OCI-M2 (cell line): ENCODE results near the gene CREBBP.

Source experiments
- DNase-seq: peaks from one replicate; lab custom pipeline; 2025; ENCODE audit not compliant: unreplicated experiment; lab: John Stamatoyannopoulos, UW

The CREBBP gene

GRCh38 chr16:3738128-3738527 lies 142.4 kb downstream of the CREBBP start:
- DNase-seq = no peak

GRCh38 chr16:3737181-3737580 lies 143.3 kb downstream of the CREBBP start:
- no peak for DNase-seq

GRCh38 chr16:3736116-3736515 lies 144.4 kb downstream of the CREBBP start:
- no peak for DNase-seq

GRCh38 chr16:3735541-3735940 lies 145.0 kb downstream of the CREBBP start:
- DNase-seq = no peak

- no peak for DNase-seq
Measured at GRCh38 chr16:3734758-3735221, 145.7 kb downstream of the CREBBP start.

- DNase-seq = no peak
Measured at GRCh38 chr16:3734084-3734757, 146.3 kb downstream of the CREBBP start.

GRCh38 chr16:3732171-3732570 lies 148.3 kb downstream of the CREBBP start:
- no peak for DNase-seq

GRCh38 chr16:3731126-3731935 lies 149.2 kb downstream of the CREBBP start:
- no peak for DNase-seq

GRCh38 chr16:3730161-3731125 lies 150.1 kb downstream of the CREBBP start:
- DNase-seq = no peak

GRCh38 chr16:3729161-3730112 lies 151.1 kb downstream of the CREBBP start:
- no peak for DNase-seq

- DNase-seq = no peak
Measured at GRCh38 chr16:3728424-3729160, 151.9 kb downstream of the CREBBP start.

GRCh38 chr16:3727806-3728381 lies 152.6 kb downstream of the CREBBP start:
- no peak for DNase-seq

- DNase-seq = no peak
Measured at GRCh38 chr16:3726021-3726687, 154.4 kb downstream of the CREBBP start.

GRCh38 chr16:3725276-3725675 lies 155.2 kb downstream of the CREBBP start:
- no peak for DNase-seq

- DNase-seq = no peak
Measured at GRCh38 chr16:3722508-3722907, 158.0 kb downstream of the CREBBP start.

GRCh38 chr16:3720418-3720817 lies 160.1 kb downstream of the CREBBP start:
- DNase-seq = no peak

- DNase-seq = no peak
Measured at GRCh38 chr16:3718628-3719027, 161.9 kb downstream of the CREBBP start.

- DNase-seq = no peak
Measured at GRCh38 chr16:3718019-3718391, 162.5 kb downstream of the CREBBP start.
